Measurements from ENCODE around the gene TIRAP.

The TIRAP gene

GRCh38 chr11:126257144-126257543 is 25.7 kb upstream of the TIRAP start:
- Histone ChIP-seq H3K9me3 (ENCODE audit: control extremely low read depth in 1 of 5, control insufficient read depth in 4 of 5, insufficient read depth in 2 of 5, low read depth in 1 of 5, low read length in 4 of 5) (no peaks in the 10 kb centered on the region), H3K27me3 (replicated peaks in 2 of 5; ENCODE audit: control insufficient read depth in 4 of 5, insufficient read depth in 5 of 5, low read length in 4 of 5) (no peaks in the 10 kb centered on the region), H3K4me3 (ENCODE audit: control insufficient read depth in 1 of 7, extremely low read depth in 1 of 7, insufficient read depth in 4 of 7, low read depth in 2 of 7, low read length in 6 of 7) (no peak overlapping the region), H3K27ac (ENCODE audit: insufficient read depth in 1 of 2, low read depth in 1 of 2, low read length in 2 of 2, poor library complexity in 1 of 2, severe bottlenecking in 2 of 2) (no peak overlapping the region), H3K4me1 (ENCODE audit: control extremely low read depth in 1 of 4, control insufficient read depth in 4 of 4, insufficient read depth in 4 of 4, low read length in 3 of 4) (no peaks in the 10 kb centered on the region), H3K36me3 (ENCODE audit: control insufficient read depth in 4 of 4, insufficient read depth in 4 of 4, low read length in 3 of 4) (peaks cover 7 to 60% (median 34%) of the 10 kb centered on the region in 4 experiments)
- no CpG with 5 or more reads among the region's 2 CpGs for WGBS (ENCODE audit: insufficient coverage)
- CTCF ChIA-PET, result no interaction called here
- POLR2A ChIA-PET, result no interaction called here
- DNase-seq, result no peak

GRCh38 chr11:126257764-126258163 is 25.1 kb upstream of the TIRAP start:
- CTCF ChIA-PET, result no interaction called here
- Histone ChIP-seq H3K9me3 (ENCODE audit: control extremely low read depth in 1 of 5, control insufficient read depth in 4 of 5, insufficient read depth in 2 of 5, low read depth in 1 of 5, low read length in 4 of 5) (no peaks in the 10 kb centered on the region), H3K4me1 (ENCODE audit: control extremely low read depth in 1 of 4, control insufficient read depth in 4 of 4, insufficient read depth in 4 of 4, low read length in 3 of 4) (no peaks in the 10 kb centered on the region), H3K27ac (ENCODE audit: insufficient read depth in 1 of 2, low read depth in 1 of 2, low read length in 2 of 2, poor library complexity in 1 of 2, severe bottlenecking in 2 of 2) (no peak overlapping the region), H3K36me3 (ENCODE audit: control insufficient read depth in 4 of 4, insufficient read depth in 4 of 4, low read length in 3 of 4) (peaks cover 12 to 66% (median 37%) of the 10 kb centered on the region in 4 experiments), H3K4me3 (ENCODE audit: control insufficient read depth in 1 of 7, extremely low read depth in 1 of 7, insufficient read depth in 4 of 7, low read depth in 2 of 7, low read length in 6 of 7) (no peak overlapping the region), H3K27me3 (replicated peaks in 2 of 5; ENCODE audit: control insufficient read depth in 4 of 5, insufficient read depth in 5 of 5, low read length in 4 of 5) (no peaks in the 10 kb centered on the region)
- POLR2A ChIA-PET, result no interaction called here
- no peak for DNase-seq
- 88% methylated on average over 1 of the region's 2 CpGs for WGBS (ENCODE audit: insufficient coverage)

- CTCF ChIA-PET, result interaction anchor here (0.9 kb wide), 1 partner anchor 45 kb away, joined by 3 read pairs; no protein-coding TSS in a partner anchor
- 98% methylated on average over 4 of the region's 6 CpGs for WGBS (ENCODE audit: insufficient coverage)
Observed at GRCh38 chr11:126262216-126262615, 20.7 kb upstream of the TIRAP start.

GRCh38 chr11:126263489-126263888 is 19.4 kb upstream of the TIRAP start:
- H3K27me3 ChIP-seq (replicated peaks in 2 of 5; ENCODE audit: control insufficient read depth in 4 of 5, insufficient read depth in 5 of 5, low read length in 4 of 5), result no peaks in the 10 kb centered on the region
- ChIA-PET POLR2A (interaction anchor here (0.7 kb wide), 1 partner anchor 59 kb away, joined by 3 read pairs; no protein-coding TSS in a partner anchor), CTCF (interaction anchor here (0.6 to 1.4 kb wide), 2 partner anchors 9 to 57 kb away, joined by 3 read pairs; no protein-coding TSS in a partner anchor)
- WGBS (ENCODE audit: insufficient coverage), result 100% methylated on average over 2 of the region's 6 CpGs
- peaks cover 15 to 76% (median 52%) of the 10 kb centered on the region in 4 experiments for H3K36me3 ChIP-seq (ENCODE audit: control insufficient read depth in 4 of 4, insufficient read depth in 4 of 4, low read length in 3 of 4)
- no peak for DNase-seq
- H3K9me3 ChIP-seq (ENCODE audit: control extremely low read depth in 1 of 5, control insufficient read depth in 4 of 5, insufficient read depth in 2 of 5, low read depth in 1 of 5, low read length in 4 of 5), result no peaks in the 10 kb centered on the region
- H3K4me1 ChIP-seq (ENCODE audit: control extremely low read depth in 1 of 4, control insufficient read depth in 4 of 4, insufficient read depth in 4 of 4, low read length in 3 of 4), result peaks cover 7 to 9% (median 9%) of the 10 kb centered on the region in 4 experiments
- no peak overlapping the region for H3K27ac ChIP-seq (ENCODE audit: insufficient read depth in 1 of 2, low read depth in 1 of 2, low read length in 2 of 2, poor library complexity in 1 of 2, severe bottlenecking in 2 of 2)
- no peak overlapping the region for H3K4me3 ChIP-seq (ENCODE audit: control insufficient read depth in 1 of 7, extremely low read depth in 1 of 7, insufficient read depth in 4 of 7, low read depth in 2 of 7, low read length in 6 of 7)

More at GRCh38 chr11:126262216-126262615, 20.7 kb upstream of the TIRAP start:
- Histone ChIP-seq H3K4me3 (ENCODE audit: control insufficient read depth in 1 of 7, extremely low read depth in 1 of 7, insufficient read depth in 4 of 7, low read depth in 2 of 7, low read length in 6 of 7) (no peak overlapping the region), H3K9me3 (ENCODE audit: control extremely low read depth in 1 of 5, control insufficient read depth in 4 of 5, insufficient read depth in 2 of 5, low read depth in 1 of 5, low read length in 4 of 5) (no peaks in the 10 kb centered on the region), H3K36me3 (ENCODE audit: control insufficient read depth in 4 of 4, insufficient read depth in 4 of 4, low read length in 3 of 4) (peaks cover 16 to 78% (median 55%) of the 10 kb centered on the region in 4 experiments), H3K4me1 (ENCODE audit: control extremely low read depth in 1 of 4, control insufficient read depth in 4 of 4, insufficient read depth in 4 of 4, low read length in 3 of 4) (peaks cover 0 to 1% (median 0%) of the 10 kb centered on the region in 4 experiments), H3K27me3 (replicated peaks in 2 of 5; ENCODE audit: control insufficient read depth in 4 of 5, insufficient read depth in 5 of 5, low read length in 4 of 5) (no peaks in the 10 kb centered on the region), H3K27ac (ENCODE audit: insufficient read depth in 1 of 2, low read depth in 1 of 2, low read length in 2 of 2, poor library complexity in 1 of 2, severe bottlenecking in 2 of 2) (no peak overlapping the region)
- DNase-seq, result no peak
- POLR2A ChIA-PET, result interaction anchor here (1.7 kb wide), 1 partner anchor 21 kb away, joined by 4 read pairs; the partner anchor contains the start of gene TIRAP

- Histone ChIP-seq H3K4me3 (ENCODE audit: control insufficient read depth in 1 of 7, extremely low read depth in 1 of 7, insufficient read depth in 4 of 7, low read depth in 2 of 7, low read length in 6 of 7) (no peak overlapping the region), H3K27ac (ENCODE audit: insufficient read depth in 1 of 2, low read depth in 1 of 2, low read length in 2 of 2, poor library complexity in 1 of 2, severe bottlenecking in 2 of 2) (no peak overlapping the region), H3K36me3 (ENCODE audit: control insufficient read depth in 4 of 4, insufficient read depth in 4 of 4, low read length in 3 of 4) (peaks cover 13 to 66% (median 50%) of the 10 kb centered on the region in 4 experiments), H3K27me3 (replicated peaks in 2 of 5; ENCODE audit: control insufficient read depth in 4 of 5, insufficient read depth in 5 of 5, low read length in 4 of 5) (no peaks in the 10 kb centered on the region), H3K4me1 (ENCODE audit: control extremely low read depth in 1 of 4, control insufficient read depth in 4 of 4, insufficient read depth in 4 of 4, low read length in 3 of 4) (peaks cover 7 to 19% (median 17%) of the 10 kb centered on the region in 4 experiments), H3K9me3 (ENCODE audit: control extremely low read depth in 1 of 5, control insufficient read depth in 4 of 5, insufficient read depth in 2 of 5, low read depth in 1 of 5, low read length in 4 of 5) (no peaks in the 10 kb centered on the region)
- POLR2A ChIA-PET, result no interaction called here
- CTCF ChIA-PET, result interaction anchor here (1.0 to 1.5 kb wide), 3 partner anchors 14 to 72 kb away, joined by 3 to 5 read pairs (median 3); no protein-coding TSS in a partner anchor
- DNase-seq, result peak in 2 of 3 donors; percentile 49 to 51
- WGBS (ENCODE audit: insufficient coverage), result 97% methylated on average over 5 of the region's 8 CpGs
Observed at GRCh38 chr11:126265811-126266210, 17.1 kb upstream of the TIRAP start.

- H3K9me3 ChIP-seq (ENCODE audit: control extremely low read depth in 1 of 5, control insufficient read depth in 4 of 5, insufficient read depth in 2 of 5, low read depth in 1 of 5, low read length in 4 of 5), result no peaks in the 10 kb centered on the region
- H3K4me3 ChIP-seq (ENCODE audit: control insufficient read depth in 1 of 7, extremely low read depth in 1 of 7, insufficient read depth in 4 of 7, low read depth in 2 of 7, low read length in 6 of 7), result peak overlapping the region in 6 of 7 experiments; percentile 87 to 99 (median 98)
- H3K27me3 ChIP-seq (replicated peaks in 2 of 5; ENCODE audit: control insufficient read depth in 4 of 5, insufficient read depth in 5 of 5, low read length in 4 of 5), result no peaks in the 10 kb centered on the region
- ChIA-PET CTCF (no interaction called here), POLR2A (interaction anchor here (0.6 to 1.6 kb wide), 4 partner anchors 11 to 55 kb away, joined by 3 to 7 read pairs (median 4); partner anchors contain the start of genes FAM118B and TIRAP)
- peaks cover 7 to 19% (median 17%) of the 10 kb centered on the region in 4 experiments for H3K4me1 ChIP-seq (ENCODE audit: control extremely low read depth in 1 of 4, control insufficient read depth in 4 of 4, insufficient read depth in 4 of 4, low read length in 3 of 4)
- DNase-seq, result no peak
- peak overlapping the region; percentile 89 to 94 for H3K27ac ChIP-seq (ENCODE audit: insufficient read depth in 1 of 2, low read depth in 1 of 2, low read length in 2 of 2, poor library complexity in 1 of 2, severe bottlenecking in 2 of 2)
- peaks cover 11 to 66% (median 42%) of the 10 kb centered on the region in 4 experiments for H3K36me3 ChIP-seq (ENCODE audit: control insufficient read depth in 4 of 4, insufficient read depth in 4 of 4, low read length in 3 of 4)
- WGBS (ENCODE audit: insufficient coverage), result 97% methylated on average over 4 of the region's 6 CpGs
Observed at GRCh38 chr11:126267650-126268049, 15.2 kb upstream of the TIRAP start.

- no peaks in the 10 kb centered on the region for H3K9me3 ChIP-seq (ENCODE audit: control extremely low read depth in 1 of 5, control insufficient read depth in 4 of 5, insufficient read depth in 2 of 5, low read depth in 1 of 5, low read length in 4 of 5)
- CTCF ChIA-PET, result no interaction called here
- H3K27me3 ChIP-seq (replicated peaks in 2 of 5; ENCODE audit: control insufficient read depth in 4 of 5, insufficient read depth in 5 of 5, low read length in 4 of 5), result no peaks in the 10 kb centered on the region
- peak overlapping the region; percentile 89 to 94 for H3K27ac ChIP-seq (ENCODE audit: insufficient read depth in 1 of 2, low read depth in 1 of 2, low read length in 2 of 2, poor library complexity in 1 of 2, severe bottlenecking in 2 of 2)
- peak overlapping the region; percentile 87 to 99 (median 97) for H3K4me3 ChIP-seq (ENCODE audit: control insufficient read depth in 1 of 7, extremely low read depth in 1 of 7, insufficient read depth in 4 of 7, low read depth in 2 of 7, low read length in 6 of 7)
- no peak for DNase-seq
- peaks cover 11 to 66% (median 40%) of the 10 kb centered on the region in 4 experiments for H3K36me3 ChIP-seq (ENCODE audit: control insufficient read depth in 4 of 4, insufficient read depth in 4 of 4, low read length in 3 of 4)
- WGBS (ENCODE audit: insufficient coverage), result 0% methylated on average over 12 of the region's 23 CpGs
- POLR2A ChIA-PET, result interaction anchor here (1.0 to 1.6 kb wide), 3 partner anchors 10 to 56 kb away, joined by 3 to 7 read pairs (median 4); partner anchors contain the start of genes FAM118B and TIRAP
- H3K4me1 ChIP-seq (ENCODE audit: control extremely low read depth in 1 of 4, control insufficient read depth in 4 of 4, insufficient read depth in 4 of 4, low read length in 3 of 4), result peaks cover 7 to 19% (median 17%) of the 10 kb centered on the region in 4 experiments
Observed at GRCh38 chr11:126268361-126268707, 14.6 kb upstream of the TIRAP start.

Data from common myeloid progenitor, CD34-positive (primary cell).